Activated CD8-positive, alpha-beta memory T cell treated with anti-CD3 and anti-CD28 coated beads for 48 hours (primary cell): ENCODE data around the gene TMEM106C.

Experiments used
- DNase-seq, 3 experiments: peaks; one replicate each; pipeline ENCODE4 v3.0.0-alpha.2; 2020; ENCODE audit warnings: low read depth in 2 of 3, low spot score in 2 of 3

Gene TMEM106C, protein sequence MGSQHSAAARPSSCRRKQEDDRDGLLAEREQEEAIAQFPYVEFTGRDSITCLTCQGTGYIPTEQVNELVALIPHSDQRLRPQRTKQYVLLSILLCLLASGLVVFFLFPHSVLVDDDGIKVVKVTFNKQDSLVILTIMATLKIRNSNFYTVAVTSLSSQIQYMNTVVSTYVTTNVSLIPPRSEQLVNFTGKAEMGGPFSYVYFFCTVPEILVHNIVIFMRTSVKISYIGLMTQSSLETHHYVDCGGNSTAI

DNA sequence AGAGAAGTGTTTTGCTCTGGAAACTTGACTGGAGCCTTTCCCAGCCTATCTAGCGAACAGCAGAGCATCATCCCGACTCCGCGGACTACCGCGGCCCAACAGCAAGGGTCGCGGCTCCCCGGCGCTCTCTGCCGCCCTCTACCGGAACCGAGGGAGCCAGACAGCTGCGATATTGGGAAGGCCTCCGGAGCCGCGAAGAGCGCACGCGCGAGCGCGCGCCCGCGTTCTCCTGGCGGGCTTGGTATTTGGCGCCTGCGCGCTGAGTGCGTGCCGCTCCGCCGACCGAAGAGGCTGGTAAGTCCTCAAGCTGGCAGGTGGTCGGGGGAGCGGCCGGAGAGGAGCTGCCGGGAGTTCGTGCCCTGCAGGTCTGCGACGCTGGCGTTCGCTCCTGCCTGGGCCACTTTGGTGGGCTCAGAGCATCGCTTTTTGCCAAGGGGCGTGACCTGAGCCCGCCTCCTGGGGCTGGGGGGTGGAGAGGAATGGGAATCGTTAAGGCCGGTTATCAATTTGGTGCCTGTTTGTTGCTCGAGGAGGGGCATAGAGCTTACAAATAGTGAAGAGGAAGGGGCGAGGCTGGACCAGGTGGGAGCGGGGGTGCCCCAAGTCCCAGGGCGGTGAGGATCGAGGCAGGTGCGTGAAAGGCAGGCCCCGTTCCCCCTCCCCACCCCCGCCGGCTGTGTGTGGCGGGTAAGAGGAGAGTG is at the start of gene TMEM106C:
Gene TMEM106C, plus strand, starts transcription at position 257 of the 701 bp plus-strand sequence. CDS start 641 bp downstream, outside the sequence.
- peak; percentile 83 to 88 (median 84) for DNase-seq

DNA sequence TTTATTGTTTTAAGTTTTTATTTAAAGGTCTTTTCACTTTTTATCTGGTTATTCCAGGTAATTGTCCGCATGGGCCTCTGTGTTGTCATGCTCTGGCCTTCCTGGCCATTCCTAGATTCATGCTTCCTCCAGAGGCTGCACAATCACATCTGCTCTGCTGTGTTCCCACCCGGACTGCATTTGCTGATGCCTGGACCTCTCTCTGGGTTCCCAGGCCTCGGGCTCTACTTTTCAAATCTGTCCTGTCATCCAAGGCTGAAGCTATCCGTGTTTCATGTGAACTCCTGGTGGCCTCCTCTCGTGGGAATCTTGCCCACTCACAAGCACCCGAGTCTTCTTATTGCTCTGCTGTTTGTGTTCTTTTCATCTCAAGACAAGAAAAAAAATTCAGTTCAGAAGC is 42.5 kb upstream of the TMEM106C start:
- no peak for DNase-seq

DNA sequence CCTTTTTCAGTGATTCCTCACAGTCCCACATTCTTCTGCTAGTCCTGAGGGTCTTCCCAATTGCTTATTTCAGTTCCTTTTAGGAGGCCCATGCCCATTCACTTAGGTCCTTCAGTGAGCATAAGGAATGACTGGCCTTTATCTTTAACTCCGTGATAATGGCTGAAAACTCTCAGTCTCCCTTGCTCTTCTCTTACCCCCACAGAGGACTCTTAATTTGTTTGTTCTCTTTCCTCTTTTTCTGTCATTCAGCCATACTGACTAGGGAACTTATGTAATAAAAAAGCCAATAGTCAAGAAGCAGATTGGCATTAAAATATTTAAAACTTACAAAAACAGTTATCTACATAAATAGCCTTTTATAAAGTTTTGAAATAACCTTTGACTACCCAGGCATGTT is 41.5 kb upstream of the TMEM106C start:
- no peak for DNase-seq

DNA sequence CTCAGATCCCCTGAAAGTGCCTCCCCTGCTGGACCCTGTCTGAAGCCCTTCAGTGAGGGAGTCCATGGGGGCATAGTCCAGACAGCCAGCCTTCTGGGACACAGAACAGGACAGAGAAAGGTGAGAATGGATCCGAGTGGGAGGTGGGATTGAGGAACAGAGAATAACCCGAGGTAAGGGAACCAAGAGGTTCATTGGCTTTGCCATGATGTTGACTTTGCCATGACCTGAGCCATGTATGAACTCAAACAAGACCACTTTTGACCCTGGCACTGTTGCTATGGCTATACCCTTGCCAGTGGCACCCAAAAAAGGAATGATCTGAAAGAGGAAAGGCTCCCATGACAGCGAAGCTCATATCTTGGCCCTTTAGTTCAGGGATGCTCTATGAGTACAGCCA is 36.0 kb upstream of the TMEM106C start:
- no peak for DNase-seq

DNA sequence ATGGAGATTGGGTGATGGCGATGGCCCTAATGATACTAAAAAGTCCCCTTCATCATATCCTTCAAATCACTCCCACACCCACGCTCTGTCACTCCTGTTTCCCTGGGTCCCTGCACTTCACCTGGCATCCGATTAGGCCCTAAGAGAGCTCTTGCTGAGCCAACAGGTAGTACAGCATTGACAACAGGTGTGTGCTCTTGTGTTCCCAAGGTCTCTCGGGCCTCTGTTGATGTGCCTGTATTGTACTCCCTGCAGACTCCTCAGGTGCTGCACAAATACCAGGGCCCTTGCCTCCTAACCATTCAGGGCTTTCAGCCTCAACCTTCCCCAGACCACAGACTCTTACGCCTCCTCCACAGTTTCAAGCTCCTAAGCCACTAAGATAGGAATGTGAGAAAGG is 32.8 kb upstream of the TMEM106C start:
- DNase-seq = no peak

DNA sequence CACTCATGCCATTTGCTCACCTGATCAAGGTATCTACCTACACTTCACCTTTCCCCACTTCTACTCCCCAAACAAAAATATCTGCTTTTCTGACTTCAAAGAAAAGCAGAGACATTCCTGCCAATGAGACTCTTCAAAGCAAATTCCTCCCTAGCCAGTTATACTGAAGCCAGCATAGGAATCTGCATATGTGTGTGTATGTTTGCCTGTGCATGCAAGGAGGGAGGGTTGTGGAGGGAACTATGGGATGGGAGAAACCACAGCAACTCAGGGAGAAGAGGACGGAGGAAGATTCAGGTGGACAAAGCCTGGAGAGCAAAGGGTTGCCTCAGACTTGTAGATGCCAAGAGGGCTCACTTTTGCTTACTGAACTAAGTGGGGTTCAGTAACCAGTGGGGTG is 32.2 kb upstream of the TMEM106C start:
- no peak for DNase-seq

DNA sequence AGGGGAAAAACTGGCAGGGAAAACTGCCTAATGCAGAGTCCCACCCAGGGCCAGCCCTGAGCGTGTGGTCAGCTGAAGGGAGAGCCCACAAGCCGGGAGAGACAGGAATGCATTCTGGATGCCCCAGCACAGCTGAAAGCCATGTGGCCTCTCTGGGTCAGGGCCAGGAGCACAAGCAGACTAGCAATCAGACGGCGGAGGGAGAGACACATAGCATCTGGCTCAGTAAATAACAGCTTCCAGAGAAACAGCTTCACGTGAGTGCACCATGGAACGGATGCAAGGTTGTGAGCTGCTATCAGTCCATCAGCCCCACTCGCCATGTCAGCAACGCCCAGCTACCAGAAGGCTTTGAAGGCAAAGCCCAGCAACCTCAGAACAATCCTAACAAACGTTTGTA is 28.2 kb upstream of the TMEM106C start:
- DNase-seq = no peak

DNA sequence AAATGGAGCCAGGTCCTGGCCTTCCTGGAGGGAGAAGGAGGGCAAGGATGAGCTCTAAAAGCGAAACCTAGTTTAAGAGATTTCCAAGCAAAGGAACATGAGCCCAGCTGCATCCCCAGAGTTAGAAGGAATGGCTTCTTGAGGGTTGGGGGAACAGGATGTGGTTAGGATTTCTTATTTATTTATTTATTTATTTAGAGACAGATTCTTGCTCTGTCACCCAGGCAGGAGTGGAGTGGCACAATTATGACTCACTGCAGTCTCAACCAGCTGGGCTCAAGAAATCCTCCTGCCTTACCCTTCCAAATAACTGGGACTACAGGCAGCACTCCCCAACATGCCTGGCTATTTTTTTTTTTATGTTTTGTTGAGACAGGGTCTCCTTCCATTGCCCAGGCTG is 25.3 kb upstream of the TMEM106C start:
- no peak for DNase-seq

DNA sequence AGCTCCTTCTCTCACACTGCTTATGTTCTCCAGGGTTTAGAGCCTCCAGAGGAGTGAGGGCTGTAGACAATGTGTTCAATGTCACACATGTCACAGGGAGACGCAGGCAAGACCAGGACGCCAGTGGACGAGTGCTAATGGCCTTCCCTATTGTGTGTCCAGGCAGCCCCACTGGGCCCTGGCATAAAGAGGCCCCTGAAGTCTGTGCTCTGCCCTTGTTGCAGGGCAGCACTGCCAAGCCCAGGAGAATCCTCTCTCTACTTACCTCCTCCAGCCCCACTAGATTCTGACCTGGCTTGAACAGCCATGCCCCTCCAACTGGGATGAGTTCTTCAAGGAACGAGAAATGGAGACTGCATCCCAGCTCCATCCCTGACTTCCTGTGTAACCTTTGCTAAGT is 24.8 kb upstream of the TMEM106C start:
- no peak for DNase-seq

DNA sequence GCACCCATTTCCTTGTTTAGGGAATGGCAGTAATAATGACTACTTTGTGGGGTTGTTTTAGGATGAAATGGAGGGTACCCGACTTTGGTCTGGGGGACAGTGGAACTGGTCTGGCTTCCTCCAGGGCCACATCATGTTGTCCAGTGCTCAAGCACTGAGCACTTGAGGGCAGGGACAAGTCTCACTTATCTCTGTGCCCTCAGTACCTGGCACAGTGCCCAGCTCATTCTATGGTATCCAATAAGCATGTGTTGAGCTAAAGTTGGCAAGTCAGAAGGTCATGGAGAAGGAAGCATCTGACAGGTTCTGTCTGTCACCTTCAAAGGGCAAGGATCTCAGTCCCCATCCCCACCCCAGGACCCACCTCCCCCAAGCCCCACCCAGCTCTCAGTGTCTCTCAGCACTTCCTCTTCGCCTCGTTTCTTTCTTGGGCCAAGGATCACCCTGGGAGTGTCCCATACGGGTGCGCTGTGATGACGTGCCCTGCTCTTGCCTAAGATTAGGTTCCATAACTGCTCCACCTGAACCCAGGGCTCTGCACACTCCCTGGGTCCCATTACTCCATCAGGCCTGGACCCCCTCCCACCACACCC is 24.3 kb upstream of the TMEM106C start:
- no peak for DNase-seq

DNA sequence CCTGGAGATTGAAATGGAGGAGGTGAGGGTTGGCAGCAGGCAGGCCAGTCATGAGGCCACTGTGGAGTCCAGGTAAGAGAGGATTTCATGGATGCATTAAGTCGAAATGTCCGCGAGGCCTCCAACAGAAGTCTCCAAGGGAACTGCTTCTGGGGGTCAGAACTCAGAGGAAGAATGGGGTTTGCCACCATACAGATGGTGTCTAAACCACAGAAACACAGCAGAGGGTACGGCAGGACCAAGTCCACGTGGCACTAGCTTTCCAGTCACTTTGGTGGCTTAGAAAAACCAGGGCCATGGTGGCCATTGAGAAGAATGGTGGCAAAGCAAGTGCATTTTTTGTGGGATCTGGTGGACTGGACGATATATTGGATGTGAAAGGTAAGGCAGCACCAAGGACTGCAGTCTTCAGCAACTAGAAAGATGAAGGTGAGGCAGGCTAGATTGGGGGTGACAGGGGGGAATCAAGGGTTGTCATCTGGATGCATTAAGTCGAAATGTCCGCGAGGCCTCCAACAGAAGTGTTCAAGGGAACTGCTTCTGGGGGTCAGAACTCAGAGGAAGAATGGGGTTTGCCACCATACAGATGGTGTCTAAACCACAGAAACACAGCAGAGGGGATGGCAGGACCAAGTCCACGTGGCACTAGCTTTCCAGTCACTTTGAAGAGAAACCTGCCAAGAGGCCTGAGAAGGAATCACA is 22.5 kb upstream of the TMEM106C start:
- DNase-seq = no peak

DNA sequence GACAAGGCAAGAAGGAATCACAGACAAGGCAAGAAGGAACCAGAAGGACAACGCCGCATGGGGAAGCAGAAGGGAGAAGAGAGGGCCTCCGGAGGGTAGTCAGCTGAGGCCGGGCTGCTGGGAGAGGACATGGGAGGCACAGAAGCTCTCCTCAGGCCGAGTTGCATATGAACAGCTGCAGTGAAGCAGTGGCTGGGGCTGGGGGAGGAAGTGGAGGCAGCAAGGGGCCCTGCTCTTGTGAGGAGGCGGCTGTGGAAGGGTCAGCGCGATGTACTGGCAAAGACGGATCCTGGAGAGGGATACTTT is 22.0 kb upstream of the TMEM106C start:
- DNase-seq = no peak

DNA sequence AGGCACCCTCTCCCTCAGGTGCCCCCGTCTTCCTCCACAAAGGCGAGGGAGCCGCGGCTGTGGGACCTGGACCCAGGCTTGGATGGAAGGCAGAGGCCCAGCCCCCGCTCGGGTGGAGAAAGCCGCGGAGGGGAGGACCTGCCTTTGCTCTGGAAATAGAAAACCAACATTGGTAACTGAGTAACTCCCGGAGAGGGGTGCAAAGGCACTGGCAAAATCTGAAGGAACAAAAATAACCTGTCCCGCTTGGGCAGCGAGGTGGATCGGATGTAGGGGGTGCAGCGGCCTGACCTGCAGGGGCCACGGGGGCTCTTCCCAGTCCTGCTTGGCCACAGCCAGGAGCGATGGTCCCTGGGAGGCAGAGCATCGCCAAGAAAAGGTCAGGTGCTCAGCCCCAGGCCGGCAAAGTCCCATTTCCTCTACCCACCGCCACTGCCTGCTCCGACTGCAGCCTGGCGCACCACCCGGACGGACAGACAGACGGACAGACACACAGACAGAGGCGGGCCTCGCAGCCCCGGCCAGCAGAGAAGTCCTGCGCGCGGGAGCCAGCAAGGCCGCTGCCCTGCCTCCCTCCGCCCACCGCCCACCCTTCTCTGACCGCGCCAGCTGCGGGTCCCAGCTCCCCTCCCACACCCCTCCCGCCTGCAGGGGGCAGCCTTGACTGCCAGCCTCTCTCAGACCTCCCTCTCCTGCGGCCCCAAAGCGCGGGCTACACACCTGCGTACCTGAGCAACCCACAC is 21.4 kb upstream of the TMEM106C start:
- DNase-seq = peak in 1 of 3 experiments; percentile 26

DNA sequence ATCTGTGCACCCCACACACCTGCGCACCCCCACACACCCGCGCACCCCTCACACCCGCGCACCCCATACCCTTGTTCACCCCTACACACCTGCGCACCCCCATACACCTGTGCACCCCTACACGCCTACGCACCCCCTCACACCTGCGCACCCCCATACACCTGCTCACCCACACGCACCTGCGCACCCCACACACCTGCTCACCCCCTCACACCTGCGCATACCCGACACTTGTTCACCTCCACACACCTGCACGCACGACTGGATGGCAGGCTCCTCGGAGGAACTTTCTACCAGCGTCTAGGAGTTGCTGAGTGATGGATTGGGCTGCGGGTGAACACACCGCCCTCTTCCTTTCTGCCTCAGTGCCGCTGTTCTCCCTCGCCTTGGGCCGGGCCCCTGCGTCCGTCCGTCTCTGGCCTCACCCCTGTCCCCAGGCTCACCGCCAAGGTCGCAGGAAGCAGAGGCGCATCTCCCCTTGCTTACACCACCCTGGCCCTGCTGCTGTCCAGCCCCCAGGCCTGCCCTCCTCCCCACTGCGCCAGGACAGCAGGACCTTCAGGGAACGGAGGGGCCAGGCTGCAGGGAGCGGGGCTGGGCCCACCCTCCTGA is 20.7 kb upstream of the TMEM106C start:
- no peak for DNase-seq

DNA sequence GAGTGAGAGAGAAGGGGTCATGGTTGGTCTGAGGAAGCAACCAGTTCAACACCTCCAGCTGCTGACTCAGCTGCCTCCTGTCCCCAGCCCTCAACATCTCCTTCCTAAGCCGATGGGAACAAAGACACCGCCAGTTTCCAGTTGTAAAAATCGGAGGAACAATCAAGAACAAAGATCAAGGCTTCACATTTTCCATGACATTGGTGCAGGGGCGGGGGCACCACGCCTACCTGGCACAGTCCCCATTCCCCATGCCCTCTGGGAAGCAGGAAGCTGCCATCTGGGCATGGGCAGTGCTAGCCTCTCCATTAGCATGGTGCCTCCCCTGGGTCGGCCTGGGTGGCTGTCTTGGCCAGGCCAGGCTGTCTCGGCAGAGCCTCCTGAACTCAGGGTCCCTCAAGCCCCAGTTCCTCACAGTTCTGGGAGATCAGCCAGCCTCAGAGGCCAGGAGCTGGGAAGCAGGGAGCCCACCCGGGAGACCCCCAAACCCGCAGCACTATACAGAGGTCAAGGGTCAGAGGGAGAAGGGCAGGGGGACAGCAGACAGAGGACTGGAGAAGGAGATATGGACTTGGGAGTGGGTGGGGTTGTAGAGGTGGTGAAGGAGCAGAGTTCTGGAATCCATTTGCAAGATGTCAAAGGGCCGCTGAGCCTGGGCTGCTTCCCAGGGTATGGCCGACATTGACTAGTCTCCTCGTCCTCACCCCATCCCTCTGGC is 19.6 kb upstream of the TMEM106C start:
- DNase-seq = no peak

DNA sequence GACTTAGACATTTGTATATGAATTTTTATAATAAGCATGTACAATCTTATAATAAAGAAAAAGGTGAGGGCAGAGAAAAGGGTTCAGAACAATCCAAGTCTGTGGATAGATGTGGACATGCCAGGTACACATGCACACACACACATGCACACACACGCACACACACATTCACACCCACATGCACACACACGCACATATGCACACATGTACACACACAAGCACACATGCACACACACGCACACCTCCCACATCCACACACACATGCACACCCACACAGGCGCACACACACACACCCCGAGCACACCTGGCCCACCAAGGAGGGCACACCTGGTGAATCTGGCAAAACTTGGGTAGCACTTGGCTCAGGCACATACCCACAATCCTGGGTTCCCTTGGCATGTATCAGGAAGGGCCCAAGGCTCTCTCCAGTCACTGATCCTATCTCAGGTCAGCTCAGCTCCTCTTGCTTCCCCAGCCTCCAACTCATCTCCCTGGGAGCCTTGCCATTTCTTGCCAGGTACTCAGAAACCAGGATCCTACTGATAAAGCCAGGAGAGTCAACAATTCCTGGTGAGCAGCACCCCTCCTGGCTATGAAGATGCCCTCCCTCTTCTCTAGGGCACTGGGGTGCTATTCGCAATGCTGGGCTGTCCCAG is 18.6 kb upstream of the TMEM106C start:
- no peak for DNase-seq

DNA sequence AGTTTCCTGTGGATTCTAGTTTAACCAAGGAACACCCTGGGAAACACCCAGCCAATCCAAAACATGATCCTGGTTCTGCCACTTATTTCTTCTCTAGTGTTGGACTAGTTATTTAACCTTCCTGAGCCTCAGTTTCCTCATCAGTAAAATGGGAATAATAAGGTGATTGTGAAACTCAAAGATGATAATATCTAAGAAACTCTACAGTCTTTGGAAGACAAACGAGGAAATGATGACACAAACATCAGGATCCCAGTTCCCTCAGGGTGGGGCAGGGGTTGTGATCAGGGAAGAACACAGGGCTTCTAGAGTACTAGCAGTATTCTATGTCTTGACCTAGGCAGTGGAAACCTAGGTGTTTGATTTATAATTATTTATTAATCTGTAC is 18.1 kb upstream of the TMEM106C start:
- DNase-seq = no peak

DNA sequence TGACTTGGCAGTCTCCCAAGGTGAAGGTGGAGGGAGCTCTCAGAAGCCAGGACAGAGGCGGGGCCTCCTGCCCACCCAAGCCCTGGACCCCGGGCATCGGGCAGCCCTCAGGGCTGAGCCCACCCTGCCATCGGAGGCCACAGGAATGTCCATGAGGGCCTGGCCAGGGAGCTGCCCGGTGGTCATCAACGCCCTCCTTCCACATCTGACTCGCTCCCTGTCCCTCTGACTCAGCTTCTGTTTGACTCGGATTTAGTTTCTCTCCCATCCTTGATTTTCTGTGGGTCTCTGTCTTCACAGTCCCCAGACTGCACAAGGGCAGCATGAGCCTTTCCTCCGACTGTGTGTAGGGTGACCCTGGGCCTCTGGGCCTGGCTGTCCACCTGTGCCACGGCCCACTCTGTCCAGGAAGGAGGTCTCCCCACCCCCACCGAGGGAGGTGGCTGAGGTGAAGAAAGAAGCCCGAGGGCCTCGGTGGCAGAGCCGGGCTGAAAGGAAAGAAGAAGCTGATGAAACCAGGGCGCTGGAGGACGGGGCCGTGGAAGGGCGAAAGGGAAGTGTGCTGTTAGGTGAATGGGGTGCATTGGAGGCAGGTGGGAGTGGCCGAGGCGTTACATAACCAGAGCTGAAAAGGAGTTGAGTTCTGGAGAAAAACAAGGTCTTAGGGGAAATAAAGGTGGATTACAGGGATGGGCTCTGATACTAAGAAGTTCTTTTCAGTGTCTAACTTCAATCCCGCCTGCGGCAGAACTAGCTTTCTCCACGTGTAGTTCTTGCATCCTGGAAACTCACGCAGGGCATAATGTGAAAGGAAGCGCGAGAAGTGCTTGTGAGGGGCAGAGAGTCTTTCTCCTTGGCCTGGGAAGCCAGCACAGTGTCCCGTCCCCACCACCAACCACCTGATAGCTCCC is 16.7 kb upstream of the TMEM106C start:
- no peak for DNase-seq

DNA sequence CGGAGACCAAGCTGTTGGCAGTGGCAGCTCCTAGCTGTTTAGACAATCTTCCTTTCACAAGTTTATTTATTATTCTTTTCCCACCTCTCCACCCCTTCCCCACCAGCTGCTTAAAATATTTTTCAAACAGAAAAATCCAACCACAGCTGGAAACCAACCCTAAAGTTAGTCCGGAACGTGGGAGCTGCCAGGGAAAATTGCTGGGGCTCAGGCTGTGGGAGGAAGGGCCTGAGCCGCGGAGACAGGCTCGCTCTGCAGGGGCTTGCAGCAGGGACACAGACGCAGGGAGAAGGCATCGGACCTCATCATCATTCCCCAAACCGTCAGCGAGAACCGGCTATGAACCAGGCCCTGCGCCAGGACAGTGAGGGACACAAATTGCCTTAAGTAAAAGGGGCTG is 16.1 kb upstream of the TMEM106C start:
- DNase-seq = no peak
